Globus pallidus (tissue), 1 donor: ENCODE data around the gene PPM1H.
"Not testable (repeated sequence)": the region's sequence is repeated elsewhere in the genome, so short reads cannot be mapped to it uniquely, and the experiment has no call there.

ENCODE experiments used
- DNase-seq: peaks from one replicate; pipeline ENCODE4 v3.0.0-alpha.2; 2015; ENCODE audit warnings: low spot score

The PPM1H gene

GRCh38 chr12:62732861-62733427 is 202.0 kb downstream of the PPM1H start:
- DNase-seq = no peak

GRCh38 chr12:62731055-62731820 is 203.7 kb downstream of the PPM1H start:
- DNase-seq = no peak

- no peak for DNase-seq
Measured at GRCh38 chr12:62730649-62731048, 204.3 kb downstream of the PPM1H start.

DNA sequence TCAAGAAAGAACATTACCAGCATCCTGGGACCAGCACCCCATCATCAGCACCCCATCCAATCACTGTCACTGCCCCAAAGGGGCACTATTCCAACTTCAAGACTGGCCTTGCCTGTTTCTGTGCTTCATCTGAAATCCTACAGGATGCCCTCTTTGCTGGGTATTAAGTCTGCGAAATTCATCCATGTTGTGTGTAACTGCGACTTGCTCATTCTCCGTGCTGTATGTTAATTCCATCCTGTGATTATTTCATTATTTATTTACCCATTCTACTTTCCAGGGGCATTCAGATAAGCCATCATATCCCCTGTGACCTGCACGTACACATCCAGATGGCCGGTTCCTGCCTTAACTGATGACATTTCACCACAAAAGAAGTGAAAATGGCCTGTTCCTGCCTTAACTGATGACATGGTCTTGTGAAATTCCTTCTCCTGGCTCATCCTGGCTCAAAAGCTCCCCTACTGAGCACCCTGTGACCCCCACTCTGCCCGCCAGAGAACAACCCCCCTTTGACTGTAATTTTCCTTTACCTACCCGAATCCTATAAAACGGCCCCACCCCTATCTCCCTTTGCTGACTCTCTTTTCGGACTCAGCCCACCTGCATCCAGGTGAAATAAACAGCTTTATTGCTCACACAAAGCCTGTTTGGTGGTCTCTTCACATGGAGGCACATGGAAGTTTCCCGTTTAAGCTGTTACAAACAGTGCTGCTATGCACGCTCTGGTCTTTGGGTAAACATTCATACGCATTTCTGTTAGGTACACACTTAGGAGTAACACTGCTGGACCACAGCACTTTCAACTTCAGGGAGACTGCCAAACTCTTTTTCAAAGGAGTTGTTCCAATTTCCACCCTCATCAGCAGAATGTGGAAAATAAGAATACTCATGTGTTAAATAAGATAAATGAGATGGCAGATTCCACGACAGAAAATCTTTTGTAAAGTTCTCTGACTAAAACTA is 205.1 kb downstream of the PPM1H start:
- not testable (repeated sequence) for DNase-seq

GRCh38 chr12:62728741-62729140 is 206.2 kb downstream of the PPM1H start:
- no peak for DNase-seq

DNA sequence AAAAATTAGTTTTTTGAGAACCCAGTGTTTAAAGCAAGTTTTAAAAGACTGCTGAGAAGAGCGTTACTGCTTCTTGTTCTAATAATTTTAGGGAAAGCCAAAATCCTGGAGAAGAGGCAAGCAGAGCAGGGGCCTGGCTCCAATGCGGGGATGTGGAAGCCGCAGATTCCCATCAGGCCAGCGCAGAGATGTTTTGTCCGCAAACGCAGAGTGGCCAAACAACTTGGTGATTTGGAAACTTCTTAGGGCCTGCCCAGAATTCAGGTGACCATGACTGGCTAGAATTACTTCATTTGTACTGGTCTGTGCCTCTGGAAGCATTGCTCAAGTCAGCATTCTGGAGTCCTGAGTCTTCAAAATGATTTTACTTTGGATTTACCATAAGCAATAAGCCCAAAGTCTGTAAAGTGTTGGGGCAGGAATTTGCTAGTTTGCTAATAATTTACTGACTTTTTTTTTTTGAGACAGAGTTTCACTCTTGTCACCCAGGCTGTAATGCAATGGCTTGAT is 208.4 kb downstream of the PPM1H start:
- DNase-seq = no peak

GRCh38 chr12:62725781-62726180 is 209.2 kb downstream of the PPM1H start:
- DNase-seq = no peak

DNA sequence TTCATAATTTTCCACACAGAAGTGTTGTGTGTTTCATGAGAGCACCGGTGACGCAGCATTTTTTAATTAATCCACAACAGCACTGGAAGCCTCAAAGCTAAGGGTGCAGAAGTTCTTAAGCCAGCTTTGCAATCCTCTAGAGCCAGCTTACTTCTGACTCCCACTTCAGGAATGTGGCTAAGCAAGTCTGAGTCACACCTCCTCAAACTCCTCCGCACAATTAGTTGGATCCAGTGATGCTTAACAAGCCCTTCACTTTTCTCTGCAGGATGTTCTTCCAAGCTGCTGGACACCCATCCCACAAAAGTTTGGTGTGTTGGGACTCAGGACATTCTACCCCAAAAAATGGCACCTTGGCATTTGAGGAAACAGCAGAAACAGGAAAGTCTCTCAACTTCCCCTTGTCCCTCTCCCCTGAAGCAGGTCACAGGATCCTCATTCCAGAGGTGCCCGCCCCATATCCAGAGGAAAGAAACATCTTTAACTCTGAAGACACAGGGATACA is 210.0 kb downstream of the PPM1H start:
- no peak for DNase-seq

- no peak for DNase-seq
Measured at GRCh38 chr12:62724285-62724684, 210.7 kb downstream of the PPM1H start.

- no peak for DNase-seq
Measured at GRCh38 chr12:62722971-62723680, 211.8 kb downstream of the PPM1H start.

DNA sequence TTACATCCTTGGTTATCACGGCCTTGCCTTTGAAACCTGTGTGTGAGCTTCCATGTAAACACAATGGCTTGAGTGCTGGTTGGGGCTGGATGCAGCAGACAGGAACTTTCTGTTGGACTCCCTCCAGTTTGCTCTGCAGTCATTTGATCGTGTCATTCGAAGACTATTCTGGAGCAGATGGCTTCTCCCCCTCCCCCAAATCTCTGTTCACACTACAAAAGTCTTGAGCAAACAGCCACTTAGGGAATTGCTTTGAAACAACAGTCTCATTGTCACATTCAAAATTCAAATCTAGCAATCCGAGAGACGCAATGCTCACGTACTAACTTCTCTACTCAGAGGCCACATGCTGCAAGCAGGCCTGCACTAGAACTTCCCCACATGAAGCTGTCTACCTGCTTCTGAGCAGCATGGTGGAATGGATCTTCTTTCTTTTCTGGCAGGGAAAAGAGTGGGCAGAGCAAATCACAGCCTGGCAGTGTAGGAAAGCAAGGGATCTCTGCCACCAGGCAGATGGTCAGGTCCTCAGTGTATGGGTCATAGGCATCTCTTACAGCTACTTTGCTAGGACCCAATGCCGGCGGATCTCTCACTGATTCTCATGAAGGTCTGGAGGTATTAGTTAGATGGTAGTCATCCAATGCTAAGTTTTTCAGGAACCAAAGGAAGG is 214.2 kb downstream of the PPM1H start:
- DNase-seq = peak; percentile 82

- DNase-seq = no peak
Measured at GRCh38 chr12:62720025-62720424, 214.9 kb downstream of the PPM1H start.

DNA sequence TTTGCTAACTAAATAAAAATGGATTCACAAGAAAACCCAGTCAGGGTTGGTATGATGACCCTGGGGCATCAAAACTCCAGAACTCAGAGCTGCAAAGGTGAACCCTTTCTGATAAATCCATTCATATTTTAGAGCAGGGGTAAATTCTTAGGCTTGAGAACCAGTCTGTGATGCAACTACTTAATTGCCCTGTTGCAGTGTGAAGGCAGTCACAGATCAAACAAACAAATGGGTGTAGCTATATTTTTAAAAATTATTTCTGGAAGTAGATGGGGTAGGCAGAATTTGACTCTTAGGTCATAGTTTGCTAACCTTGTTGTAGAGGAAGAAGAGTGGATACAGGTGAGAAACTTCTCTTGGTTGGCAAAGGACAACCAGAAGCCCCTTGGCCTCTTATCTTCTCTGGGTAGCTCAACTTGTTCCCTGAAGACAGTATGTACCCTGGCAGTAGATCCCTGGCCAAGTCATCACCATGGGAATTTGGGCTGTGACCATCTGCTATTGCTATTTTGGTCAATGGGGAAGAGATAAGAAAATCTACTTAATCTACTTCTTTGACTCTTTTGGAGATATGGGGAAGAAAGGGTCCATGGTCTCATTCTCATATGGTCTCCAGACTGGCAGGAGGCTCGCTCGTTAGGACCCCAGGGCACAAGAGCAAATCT is 216.1 kb downstream of the PPM1H start:
- no peak for DNase-seq

- no peak for DNase-seq
Measured at GRCh38 chr12:62717643-62718042, 217.3 kb downstream of the PPM1H start.

GRCh38 chr12:62716866-62717525 is 218.0 kb downstream of the PPM1H start:
- no peak for DNase-seq

GRCh38 chr12:62716037-62716436 is 218.9 kb downstream of the PPM1H start:
- no peak for DNase-seq

GRCh38 chr12:62714774-62715721 is 219.9 kb downstream of the PPM1H start:
- peak; percentile 82 for DNase-seq

- DNase-seq = no peak
Measured at GRCh38 chr12:62714181-62714773, 220.7 kb downstream of the PPM1H start.
